PC-9 (cell line): ENCODE results near the gene ITPKB.

Experiments used
- EZH2 ChIP-seq: fragments of 200-600 bp; sonication (generic); IDR thresholded peaks from 2 replicates; pipeline ENCODE4 v1.8.0; 2017; ENCODE audit warnings: antibody characterized with exemption, low read depth
- TF ChIP-seq, protein P1 (sequence below): fragments of 200-600 bp; sonication (generic); conservative IDR thresholded peaks from 2 replicates; pipeline ENCODE4 v1.6.1; 2017; ENCODE audit warnings: mixed run types, antibody characterized with exemption, mild to moderate bottlenecking, moderate library complexity

DNA sequence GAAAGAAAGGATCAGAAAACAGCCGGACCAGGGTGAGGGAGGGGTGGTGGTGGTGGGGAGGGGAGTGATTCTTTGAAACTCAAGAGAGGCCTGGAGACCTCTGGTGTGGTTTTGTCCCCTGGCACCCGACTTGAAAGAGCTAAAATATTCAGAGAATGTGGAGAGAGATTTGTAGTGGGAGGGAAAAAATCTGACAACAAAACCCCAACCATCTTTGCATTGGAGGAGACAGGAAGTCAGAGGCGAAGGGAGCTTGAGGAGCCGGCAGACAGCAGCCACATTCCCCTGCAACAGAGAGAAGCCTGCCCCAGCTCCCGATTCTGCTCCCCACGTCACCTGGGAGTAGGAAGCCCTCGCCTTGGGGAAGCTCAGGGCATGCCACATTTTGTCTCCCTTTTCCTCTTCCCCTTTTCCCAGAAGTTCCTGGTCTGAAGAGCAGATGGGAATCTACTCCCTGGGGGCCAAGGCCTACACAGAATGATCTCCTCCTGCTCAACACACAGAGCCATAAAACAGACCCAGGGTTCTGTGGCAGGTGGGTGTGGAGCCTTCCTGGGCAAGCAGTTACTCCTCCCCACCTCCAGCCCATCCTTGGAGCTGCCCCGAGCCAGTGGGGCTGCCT, 84.9 kb downstream of the ITPKB start:
- TF ChIP-seq, protein P1, sequence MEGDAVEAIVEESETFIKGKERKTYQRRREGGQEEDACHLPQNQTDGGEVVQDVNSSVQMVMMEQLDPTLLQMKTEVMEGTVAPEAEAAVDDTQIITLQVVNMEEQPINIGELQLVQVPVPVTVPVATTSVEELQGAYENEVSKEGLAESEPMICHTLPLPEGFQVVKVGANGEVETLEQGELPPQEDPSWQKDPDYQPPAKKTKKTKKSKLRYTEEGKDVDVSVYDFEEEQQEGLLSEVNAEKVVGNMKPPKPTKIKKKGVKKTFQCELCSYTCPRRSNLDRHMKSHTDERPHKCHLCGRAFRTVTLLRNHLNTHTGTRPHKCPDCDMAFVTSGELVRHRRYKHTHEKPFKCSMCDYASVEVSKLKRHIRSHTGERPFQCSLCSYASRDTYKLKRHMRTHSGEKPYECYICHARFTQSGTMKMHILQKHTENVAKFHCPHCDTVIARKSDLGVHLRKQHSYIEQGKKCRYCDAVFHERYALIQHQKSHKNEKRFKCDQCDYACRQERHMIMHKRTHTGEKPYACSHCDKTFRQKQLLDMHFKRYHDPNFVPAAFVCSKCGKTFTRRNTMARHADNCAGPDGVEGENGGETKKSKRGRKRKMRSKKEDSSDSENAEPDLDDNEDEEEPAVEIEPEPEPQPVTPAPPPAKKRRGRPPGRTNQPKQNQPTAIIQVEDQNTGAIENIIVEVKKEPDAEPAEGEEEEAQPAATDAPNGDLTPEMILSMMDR = no peak
- TF ChIP-seq EZH2 = no peak
